SK-N-SH treated with all-trans-retinoic acid at 6 μM for 48 hours (cell line): ENCODE measurements around the gene MSRB3.

Experiments
- ATAC-seq: fragments of 200-7000 bp; cut with Tn5 transposase; 3 replicates; pipeline ENCODE4 v1.9.1; 2020; ENCODE audit warnings: mild to moderate bottlenecking, moderate library complexity
- BACH2 ChIP-seq: fragments of 250-450 bp; sonication (Bioruptor Pico); IDR thresholded peaks from 2 replicates; pipeline ENCODE4 v1.9.0; 2021; ENCODE audit warnings: mild to moderate bottlenecking, borderline replicate concordance
- CREB5 ChIP-seq: fragments of 250-450 bp; sonication (Bioruptor Pico); IDR thresholded peaks from 2 replicates; pipeline ENCODE4 v1.5.1; 2020; ENCODE audit warnings: low read depth, mild to moderate bottlenecking, moderate library complexity
- CSDC2 ChIP-seq: fragments of 250-450 bp; sonication (Bioruptor Pico); IDR thresholded peaks from 2 replicates; pipeline ENCODE4 v1.5.0; 2020; ENCODE audit warnings: mild to moderate bottlenecking, moderate library complexity
- CSRNP3 ChIP-seq: fragments of 250-450 bp; sonication (Bioruptor Pico); IDR thresholded peaks from 2 replicates; pipeline ENCODE4 v1.5.1; 2021; ENCODE audit warnings: mild to moderate bottlenecking, moderate library complexity
- ESRRG ChIP-seq: fragments of 250-450 bp; sonication (Bioruptor Pico); IDR thresholded peaks from 2 replicates; pipeline ENCODE4 v1.6.1; 2021; ENCODE audit warnings: mild to moderate bottlenecking
- ISL1 ChIP-seq: fragments of 250-450 bp; sonication (Bioruptor Pico); IDR thresholded peaks from 2 replicates; pipeline ENCODE4 v2.1.2; 2022; ENCODE audit warnings: mild to moderate bottlenecking, moderate library complexity
- OSR1 ChIP-seq: fragments of 250-450 bp; sonication (Bioruptor Pico); IDR thresholded peaks from 2 replicates; pipeline ENCODE4 v1.8.0; 2022; ENCODE audit warnings: moderate library complexity, mild to moderate bottlenecking, inconsistent platforms
- PPARA ChIP-seq: fragments of 250-450 bp; sonication (Bioruptor Pico); IDR thresholded peaks from 2 replicates; pipeline ENCODE4 v1.5.0; 2020; ENCODE audit warnings: mild to moderate bottlenecking, borderline replicate concordance
- RARB ChIP-seq: fragments of 250-450 bp; sonication (Bioruptor Pico); IDR thresholded peaks from 2 replicates; pipeline ENCODE4 v1.8.0; 2021; ENCODE audit warnings: mild to moderate bottlenecking, moderate library complexity
- SNAI2 ChIP-seq: fragments of 250-450 bp; sonication (Bioruptor Pico); IDR thresholded peaks from 2 replicates; pipeline ENCODE4 v1.5.0; 2020; ENCODE audit warnings: mild to moderate bottlenecking, moderate library complexity
- TOX ChIP-seq: fragments of 250-450 bp; sonication (Bioruptor Pico); IDR thresholded peaks from 2 replicates; pipeline ENCODE4 v1.8.0; 2021; ENCODE audit warnings: mild to moderate bottlenecking, moderate library complexity, borderline replicate concordance
- TSHZ2 ChIP-seq: fragments of 250-450 bp; sonication (Bioruptor Pico); IDR thresholded peaks from 2 replicates; pipeline ENCODE4 v1.5.0; 2020; ENCODE audit warnings: mild to moderate bottlenecking, moderate library complexity
- ZC3H10 ChIP-seq: fragments of 250-450 bp; sonication (Bioruptor Pico); IDR thresholded peaks from 2 replicates; pipeline ENCODE4 v1.5.1; 2021; ENCODE audit warnings: mild to moderate bottlenecking, moderate library complexity
- ZFP3 ChIP-seq: fragments of 250-450 bp; sonication (Bioruptor Pico); IDR thresholded peaks from 2 replicates; pipeline ENCODE4 v1.5.0; 2020; ENCODE audit warnings: mild to moderate bottlenecking, moderate library complexity
- ZFP30 ChIP-seq: fragments of 450-650 bp; formaldehyde crosslinking; IDR thresholded peaks from 2 replicates; pipeline ENCODE4 v1.5.0; 2022; ENCODE audit warnings: mild to moderate bottlenecking, moderate library complexity
- ZNF565 ChIP-seq: fragments of 450-650 bp; formaldehyde crosslinking; conservative IDR thresholded peaks from 2 replicates; pipeline ENCODE4 v1.5.0; 2020; ENCODE audit warnings: low read depth, mild to moderate bottlenecking, moderate library complexity
- ZNF70 ChIP-seq: fragments of 450-650 bp; formaldehyde crosslinking; IDR thresholded peaks from 2 replicates; pipeline ENCODE4 v1.5.0; 2020; ENCODE audit warnings: mild to moderate bottlenecking, moderate library complexity
- ZNF8 ChIP-seq: fragments of 450-650 bp; formaldehyde crosslinking; IDR thresholded peaks from 2 replicates; pipeline ENCODE4 v1.5.0; 2020; ENCODE audit warnings: mild to moderate bottlenecking, moderate library complexity
- TF ChIP-seq, protein P1 (sequence below): fragments of 250-450 bp; sonication (Bioruptor Pico); IDR thresholded peaks from 2 replicates; pipeline ENCODE4 v1.8.0; 2021; ENCODE audit warnings: low read depth, mild to moderate bottlenecking, moderate library complexity, borderline replicate concordance
- TF ChIP-seq, protein P2 (sequence below): fragments of 250-450 bp; sonication (Bioruptor Pico); IDR thresholded peaks from 2 replicates; pipeline ENCODE4 v1.8.0; 2020; ENCODE audit warnings: mild to moderate bottlenecking, moderate library complexity, borderline replicate concordance

The MSRB3 gene

GRCh38 chr12:65287426-65287825 lies 8.9 kb downstream of the MSRB3 start:
- TF ChIP-seq SNAI2 (CRISPR knock-in tag), result no peak
- no peak for TF ChIP-seq ZNF70
- TF ChIP-seq CSDC2, result no peak
- no peak for TF ChIP-seq CREB5 (CRISPR knock-in tag)
- no peak for TF ChIP-seq ZFP30 (CRISPR knock-in tag)
- TF ChIP-seq CSRNP3 (CRISPR knock-in tag), result no peak
- TF ChIP-seq ESRRG (CRISPR knock-in tag), result no peak
- no peak for TF ChIP-seq PPARA (CRISPR knock-in tag)
- no peak for TF ChIP-seq ZC3H10 (CRISPR knock-in tag)
- TF ChIP-seq ZNF8 (CRISPR knock-in tag), result no peak
- TF ChIP-seq, protein P1, sequence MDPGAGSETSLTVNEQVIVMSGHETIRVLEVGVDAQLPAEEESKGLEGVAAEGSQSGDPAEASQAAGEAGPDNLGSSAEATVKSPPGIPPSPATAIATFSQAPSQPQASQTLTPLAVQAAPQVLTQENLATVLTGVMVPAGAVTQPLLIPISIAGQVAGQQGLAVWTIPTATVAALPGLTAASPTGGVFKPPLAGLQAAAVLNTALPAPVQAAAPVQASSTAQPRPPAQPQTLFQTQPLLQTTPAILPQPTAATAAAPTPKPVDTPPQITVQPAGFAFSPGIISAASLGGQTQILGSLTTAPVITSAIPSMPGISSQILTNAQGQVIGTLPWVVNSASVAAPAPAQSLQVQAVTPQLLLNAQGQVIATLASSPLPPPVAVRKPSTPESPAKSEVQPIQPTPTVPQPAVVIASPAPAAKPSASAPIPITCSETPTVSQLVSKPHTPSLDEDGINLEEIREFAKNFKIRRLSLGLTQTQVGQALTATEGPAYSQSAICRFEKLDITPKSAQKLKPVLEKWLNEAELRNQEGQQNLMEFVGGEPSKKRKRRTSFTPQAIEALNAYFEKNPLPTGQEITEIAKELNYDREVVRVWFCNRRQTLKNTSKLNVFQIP (CRISPR knock-in tag), result no peak
- no peak for TF ChIP-seq TSHZ2 (CRISPR knock-in tag)
- no peak for TF ChIP-seq RARB
- no peak for TF ChIP-seq ZFP3 (CRISPR knock-in tag)
- TF ChIP-seq ZNF565 (CRISPR knock-in tag), result no peak
- no peak for ATAC-seq

GRCh38 chr12:65292241-65292640 lies 13.8 kb downstream of the MSRB3 start:
- ATAC-seq, result no peak
- no peak for TF ChIP-seq ZC3H10 (CRISPR knock-in tag)
- TF ChIP-seq, protein P1 (CRISPR knock-in tag), result no peak
- TF ChIP-seq ZFP30 (CRISPR knock-in tag), result no peak
- no peak for TF ChIP-seq ZNF8 (CRISPR knock-in tag)
- TF ChIP-seq ISL1, result no peak
- TF ChIP-seq, protein P2, sequence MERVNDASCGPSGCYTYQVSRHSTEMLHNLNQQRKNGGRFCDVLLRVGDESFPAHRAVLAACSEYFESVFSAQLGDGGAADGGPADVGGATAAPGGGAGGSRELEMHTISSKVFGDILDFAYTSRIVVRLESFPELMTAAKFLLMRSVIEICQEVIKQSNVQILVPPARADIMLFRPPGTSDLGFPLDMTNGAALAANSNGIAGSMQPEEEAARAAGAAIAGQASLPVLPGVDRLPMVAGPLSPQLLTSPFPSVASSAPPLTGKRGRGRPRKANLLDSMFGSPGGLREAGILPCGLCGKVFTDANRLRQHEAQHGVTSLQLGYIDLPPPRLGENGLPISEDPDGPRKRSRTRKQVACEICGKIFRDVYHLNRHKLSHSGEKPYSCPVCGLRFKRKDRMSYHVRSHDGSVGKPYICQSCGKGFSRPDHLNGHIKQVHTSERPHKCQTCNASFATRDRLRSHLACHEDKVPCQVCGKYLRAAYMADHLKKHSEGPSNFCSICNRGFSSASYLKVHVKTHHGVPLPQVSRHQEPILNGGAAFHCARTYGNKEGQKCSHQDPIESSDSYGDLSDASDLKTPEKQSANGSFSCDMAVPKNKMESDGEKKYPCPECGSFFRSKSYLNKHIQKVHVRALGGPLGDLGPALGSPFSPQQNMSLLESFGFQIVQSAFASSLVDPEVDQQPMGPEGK, result no peak

GRCh38 chr12:65293735-65294134 lies 15.3 kb downstream of the MSRB3 start:
- ATAC-seq, result no peak
- no peak for TF ChIP-seq CSRNP3 (CRISPR knock-in tag)
- no peak for TF ChIP-seq OSR1
- no peak for TF ChIP-seq BACH2 (CRISPR knock-in tag)
- TF ChIP-seq ESRRG (CRISPR knock-in tag), result no peak
- no peak for TF ChIP-seq ZC3H10 (CRISPR knock-in tag)
- no peak for TF ChIP-seq TOX (CRISPR knock-in tag)
- TF ChIP-seq SNAI2 (CRISPR knock-in tag), result no peak
- TF ChIP-seq TSHZ2 (CRISPR knock-in tag), result no peak
- TF ChIP-seq ISL1, result no peak
